Subcutaneous abdominal adipose tissue (tissue), 5 donors: ENCODE data around the gene FOXA1.
"Not testable (repeated sequence)": the region's sequence is repeated elsewhere in the genome, so short reads cannot be mapped to it uniquely, and the experiment has no call there.

Experiments used
- H3K27ac ChIP-seq: one replicate; pipeline ENCODE4 v1.7.0; 2013; ENCODE audit warnings: low read depth, mild to moderate bottlenecking, inconsistent platforms, low read length, moderate library complexity
- H3K27me3 ChIP-seq, 5 donors: one replicate each; pipeline ENCODE4 v1.7.0; 2013; ENCODE audit warnings: low read length in 5 of 5, inconsistent platforms in 1 of 5; ENCODE audit not compliant: control insufficient read depth in 5 of 5, insufficient read depth in 4 of 5
- H3K36me3 ChIP-seq, 5 donors: one replicate each; pipeline ENCODE4 v1.7.0; 2013; ENCODE audit warnings: low read length in 5 of 5; ENCODE audit not compliant: control insufficient read depth in 5 of 5, insufficient read depth in 5 of 5
- H3K4me1 ChIP-seq, 5 donors: one replicate each; pipeline ENCODE4 v1.7.0; 2013; ENCODE audit warnings: low read length in 5 of 5, mild to moderate bottlenecking in 3 of 5, moderate library complexity in 1 of 5; ENCODE audit not compliant: control insufficient read depth in 5 of 5, insufficient read depth in 5 of 5
- H3K4me3 ChIP-seq, 5 donors: one replicate each; pipeline ENCODE4 v1.7.0; 2013; ENCODE audit warnings: low read length in 5 of 5, low read depth in 1 of 5
- H3K9ac ChIP-seq, 5 donors: one replicate each; pipeline ENCODE4 v1.7.0; 2013; ENCODE audit warnings: low read length in 5 of 5, mild to moderate bottlenecking in 4 of 5, moderate library complexity in 3 of 5
- H3K9me3 ChIP-seq, 5 donors: one replicate each; pipeline ENCODE4 v1.7.0; 2013; ENCODE audit warnings: low read length in 5 of 5; ENCODE audit not compliant: control insufficient read depth in 5 of 5
- donor health status: healthy.
- donor health status: healthy.
- donor health status: healthy.
- donor health status: healthy.
- donor health status: healthy.

FOXA1 gene

GRCh38 chr14:37559386-37559785, 35.7 kb downstream of the FOXA1 start:
- peaks cover 0 to 6% (median 0%) of the 10 kb centered on the region in 5 donors for H3K9me3 ChIP-seq
- H3K27ac ChIP-seq, result no peak overlapping the region
- H3K4me3 ChIP-seq, result no peak overlapping the region
- no peaks in the 10 kb centered on the region for H3K36me3 ChIP-seq
- H3K27me3 ChIP-seq, result no peaks in the 10 kb centered on the region
- no peaks in the 10 kb centered on the region for H3K4me1 ChIP-seq
- H3K9ac ChIP-seq, result no peak overlapping the region

- Histone ChIP-seq H3K4me1 (no peaks in the 10 kb centered on the region), H3K27me3 (no peaks in the 10 kb centered on the region), H3K36me3 (no peaks in the 10 kb centered on the region), H3K4me3 (no peak overlapping the region), H3K9ac (no peak overlapping the region), H3K9me3 (peaks cover 0 to 6% (median 0%) of the 10 kb centered on the region in 5 donors), H3K27ac (no peak overlapping the region)
Measured at GRCh38 chr14:37558740-37559139, 36.3 kb downstream of the FOXA1 start.

GRCh38 chr14:37555596-37555995, 39.5 kb downstream of the FOXA1 start:
- H3K27me3 ChIP-seq, H3K4me1 ChIP-seq, H3K27ac ChIP-seq, H3K9ac ChIP-seq, H3K4me3 ChIP-seq, H3K36me3 ChIP-seq: not testable (repeated sequence)
- peaks cover 2 to 10% (median 3%) of the 10 kb centered on the region in 5 donors for H3K9me3 ChIP-seq

- H3K9ac ChIP-seq, result no peak overlapping the region
- peaks cover 2 to 10% (median 3%) of the 10 kb centered on the region in 5 donors for H3K9me3 ChIP-seq
- H3K4me1 ChIP-seq, result no peaks in the 10 kb centered on the region
- no peaks in the 10 kb centered on the region for H3K36me3 ChIP-seq
- H3K27me3 ChIP-seq, result no peaks in the 10 kb centered on the region
- H3K4me3 ChIP-seq, result no peak overlapping the region
- no peak overlapping the region for H3K27ac ChIP-seq
Measured at GRCh38 chr14:37553935-37554550, 41.0 kb downstream of the FOXA1 start.

- Histone ChIP-seq H3K36me3 (no peaks in the 10 kb centered on the region), H3K27ac (no peak overlapping the region), H3K27me3 (no peaks in the 10 kb centered on the region), H3K9me3 (peaks cover 2 to 7% (median 3%) of the 10 kb centered on the region in 5 donors), H3K4me3 (no peak overlapping the region), H3K4me1 (peaks cover 0 to 3% (median 0%) of the 10 kb centered on the region in 5 donors), H3K9ac (no peak overlapping the region)
Measured at GRCh38 chr14:37551119-37551518, 43.9 kb downstream of the FOXA1 start.

GRCh38 chr14:37550511-37550910, 44.5 kb downstream of the FOXA1 start:
- Histone ChIP-seq H3K27ac (no peak overlapping the region), H3K9me3 (peaks cover 2 to 7% (median 3%) of the 10 kb centered on the region in 5 donors), H3K36me3 (no peaks in the 10 kb centered on the region), H3K4me1 (peaks cover 0 to 3% (median 0%) of the 10 kb centered on the region in 5 donors), H3K27me3 (no peaks in the 10 kb centered on the region), H3K4me3 (no peak overlapping the region), H3K9ac (no peak overlapping the region)

GRCh38 chr14:37546621-37547447, 48.2 kb downstream of the FOXA1 start:
- Histone ChIP-seq H3K4me1 (peaks cover 0 to 3% (median 0%) of the 10 kb centered on the region in 5 donors), H3K9ac (no peak overlapping the region), H3K36me3 (no peaks in the 10 kb centered on the region), H3K27ac (no peak overlapping the region), H3K9me3 (peaks cover 0 to under 1% (median 0%) of the 10 kb centered on the region in 5 donors), H3K4me3 (no peak overlapping the region), H3K27me3 (no peaks in the 10 kb centered on the region)

GRCh38 chr14:37545174-37545573, 49.9 kb downstream of the FOXA1 start:
- Histone ChIP-seq H3K27ac (no peak overlapping the region), H3K36me3 (no peaks in the 10 kb centered on the region)

GRCh38 chr14:37544407-37544806, 50.6 kb downstream of the FOXA1 start:
- H3K4me1 ChIP-seq, result peaks cover 0 to 3% (median 0%) of the 10 kb centered on the region in 5 donors
- H3K36me3 ChIP-seq, result no peaks in the 10 kb centered on the region
- H3K9ac ChIP-seq, result no peak overlapping the region
- no peaks in the 10 kb centered on the region for H3K9me3 ChIP-seq
- H3K27me3 ChIP-seq, result no peaks in the 10 kb centered on the region
- no peak overlapping the region for H3K27ac ChIP-seq
- H3K4me3 ChIP-seq, result no peak overlapping the region

More at GRCh38 chr14:37545174-37545573, 49.9 kb downstream of the FOXA1 start:
- no peaks in the 10 kb centered on the region for H3K27me3 ChIP-seq
- H3K9me3 ChIP-seq, result no peaks in the 10 kb centered on the region
- peaks cover 0 to 3% (median 0%) of the 10 kb centered on the region in 5 donors for H3K4me1 ChIP-seq
- H3K9ac ChIP-seq, result no peak overlapping the region
- H3K4me3 ChIP-seq, result no peak overlapping the region

GRCh38 chr14:37539992-37540391, 55.1 kb downstream of the FOXA1 start:
- H3K4me1 ChIP-seq, result no peaks in the 10 kb centered on the region
- no peak overlapping the region for H3K27ac ChIP-seq
- H3K36me3 ChIP-seq, result no peaks in the 10 kb centered on the region
- H3K27me3 ChIP-seq, result no peaks in the 10 kb centered on the region
- H3K9ac ChIP-seq, result no peak overlapping the region
- H3K9me3 ChIP-seq, result no peaks in the 10 kb centered on the region
- no peak overlapping the region for H3K4me3 ChIP-seq
